Right renal cortex interstitium (tissue), 3 donors: ENCODE results near the gene DRC3. TPM values are rescaled to one million over a fixed set of nuclear protein-coding genes. Genes with fewer than 3 reads are reported as not detected.
A peak's percentile ranks its signal among the peaks of the same experiment; 100 is the strongest.

Experiments used
- DNase-seq, 3 donors: peaks; one replicate each; pipeline ENCODE4 v3.0.0-alpha.2; 2013; ENCODE audit warnings: low read depth in 3 of 3, low spot score in 2 of 3
- polyA plus RNA-seq, 3 donors: library from polyadenylated mRNA; unstranded; fragments of 120-200 nt; gene quantifications; one replicate each; pipeline ENCODE4 v1.2.1, GENCODE V29; 2013; ENCODE audit not compliant: insufficient read length in 3 of 3

Gene DRC3
- polyA plus RNA-seq, 3 donors, result 13.4 to 16.1 (median 14.5) TPM

DNA sequence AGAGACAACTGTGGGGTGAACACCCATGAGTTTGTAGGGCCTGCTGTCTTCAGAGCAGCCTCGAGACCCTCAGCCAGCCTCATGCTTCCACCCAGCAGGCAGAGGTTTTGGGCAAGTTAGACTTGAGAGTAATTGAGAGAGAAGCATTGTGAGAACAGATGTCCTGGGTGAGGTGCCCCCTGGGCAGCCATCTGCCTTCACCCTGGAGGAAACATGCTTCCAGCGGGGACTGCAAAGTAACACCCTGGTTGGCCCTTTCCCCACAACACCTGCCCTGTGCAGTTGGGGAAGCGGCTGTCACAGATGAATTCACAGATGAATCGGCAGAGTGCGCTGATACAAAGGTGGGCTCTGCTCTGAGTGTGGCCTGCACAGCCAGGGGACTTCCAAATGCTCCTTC, 42.9 kb downstream of the DRC3 start:
- DNase-seq, result no peak

DNA sequence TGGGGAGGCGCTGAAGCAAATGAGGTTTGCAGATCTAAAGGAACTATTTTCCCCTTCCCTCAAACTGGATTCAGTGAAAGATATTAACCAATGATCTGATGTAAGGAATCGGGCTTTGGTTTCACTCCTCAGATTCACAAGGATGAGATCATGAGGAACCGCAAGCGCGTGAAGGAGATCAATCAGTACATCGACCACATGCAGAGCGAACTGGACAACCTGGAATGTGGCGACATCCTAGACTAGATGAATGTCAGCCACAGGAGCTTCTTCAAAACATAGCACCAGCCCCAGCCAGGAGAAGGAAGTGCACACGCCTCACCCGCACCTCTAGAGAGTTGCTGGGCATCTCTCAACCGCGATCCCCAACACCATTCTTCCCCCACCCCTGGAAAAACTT, 43.8 kb downstream of the DRC3 start:
- no peak for DNase-seq

DNA sequence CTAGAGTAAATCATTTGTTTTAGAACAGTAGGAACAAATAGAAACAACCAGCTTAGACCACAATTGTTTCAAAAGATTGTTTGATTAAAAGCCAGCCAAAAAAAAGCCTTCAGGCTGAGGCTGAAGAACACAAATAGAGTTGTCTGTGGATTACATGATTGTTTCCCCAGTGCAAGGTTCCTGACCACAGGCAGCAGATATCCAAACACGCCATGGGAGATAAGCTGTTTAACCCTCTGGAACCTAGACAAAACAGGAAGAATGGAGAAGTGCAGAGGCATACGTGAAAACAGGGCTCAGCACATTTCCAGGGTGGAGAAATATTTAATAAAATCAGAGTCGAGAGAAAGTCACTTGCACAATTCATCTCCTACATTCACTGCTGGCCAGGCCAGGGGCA, 45.3 kb downstream of the DRC3 start:
- no peak for DNase-seq

DNA sequence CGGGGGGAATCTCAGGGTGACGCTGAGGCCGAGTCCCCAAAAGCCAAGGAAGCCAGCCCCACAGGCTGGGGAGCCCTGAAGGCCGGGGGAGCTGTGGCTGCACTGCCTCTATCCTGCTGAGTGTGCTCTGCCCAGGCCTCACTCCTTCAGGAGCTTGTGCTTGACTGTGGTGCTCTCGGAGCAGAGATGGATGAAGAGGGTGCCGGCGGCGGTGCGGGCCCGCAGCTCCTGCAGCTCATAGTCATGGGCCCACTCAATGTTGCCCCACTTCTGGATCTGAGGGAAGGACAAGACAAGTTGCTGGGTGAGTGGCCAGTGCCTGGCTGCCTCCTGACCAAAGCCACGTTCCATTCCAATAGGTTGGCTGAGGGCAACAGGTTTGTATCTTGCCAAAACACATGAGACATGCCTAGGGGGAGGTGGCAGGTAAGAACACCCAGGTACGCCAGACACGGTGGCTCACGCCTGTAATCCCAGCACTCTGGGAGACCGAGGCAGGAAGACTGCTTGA, 45.8 kb downstream of the DRC3 start:
- no peak for DNase-seq

DNA sequence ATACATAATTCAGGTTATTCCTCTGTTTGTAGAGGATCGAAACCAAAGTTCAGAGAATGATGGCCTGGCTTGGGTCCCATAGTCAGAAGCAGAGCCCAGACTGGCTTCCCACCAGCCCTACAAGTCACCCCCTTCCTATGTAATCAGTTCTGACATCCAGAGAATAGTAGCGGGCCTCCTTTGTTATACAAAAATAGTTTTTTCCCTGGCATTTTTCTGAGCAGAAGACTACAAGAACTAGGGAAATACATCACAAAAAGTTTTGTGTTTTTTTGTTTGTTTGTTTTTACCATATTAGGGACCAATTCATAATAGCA, 47.1 kb downstream of the DRC3 start:
- no peak for DNase-seq

DNA sequence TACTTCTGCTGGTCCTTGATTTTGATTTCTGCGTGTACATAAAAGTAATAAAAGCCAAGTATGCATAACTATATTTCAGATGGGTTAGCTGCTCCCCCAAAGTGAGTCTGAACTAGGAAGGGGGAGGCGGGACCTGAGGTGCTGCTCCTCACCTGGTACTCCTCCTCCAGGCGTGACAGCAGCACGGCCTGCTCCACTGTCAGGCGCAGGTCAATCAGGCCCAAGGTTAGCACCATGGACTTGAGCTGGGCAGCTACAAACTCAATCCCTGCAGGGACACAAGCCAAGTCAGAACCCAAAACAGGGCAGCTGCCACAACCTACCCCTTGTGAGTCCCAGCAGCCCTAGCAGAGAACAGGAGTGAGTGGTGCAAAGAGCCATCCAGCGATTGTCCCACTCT, 48.3 kb downstream of the DRC3 start:
- no peak for DNase-seq

DNA sequence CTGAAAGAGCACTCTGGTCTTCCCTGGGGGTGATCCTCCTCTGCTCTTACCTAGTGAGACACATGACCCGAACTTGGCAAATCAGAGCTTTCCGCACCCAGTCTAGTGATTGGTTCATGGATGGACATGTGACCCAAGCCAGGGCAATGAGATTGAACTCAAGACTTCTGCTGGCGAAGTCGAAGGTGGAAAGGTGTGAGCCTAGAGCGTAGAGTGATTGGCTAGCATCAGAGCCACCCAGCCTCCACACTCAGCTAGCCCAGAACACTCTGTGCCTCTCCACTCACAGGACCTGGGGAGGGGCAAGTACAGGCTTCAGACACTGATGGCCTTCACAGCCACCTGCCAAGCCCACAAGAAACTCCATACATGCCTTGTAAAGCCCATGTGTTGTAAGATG, 48.7 kb downstream of the DRC3 start:
- no peak for DNase-seq

DNA sequence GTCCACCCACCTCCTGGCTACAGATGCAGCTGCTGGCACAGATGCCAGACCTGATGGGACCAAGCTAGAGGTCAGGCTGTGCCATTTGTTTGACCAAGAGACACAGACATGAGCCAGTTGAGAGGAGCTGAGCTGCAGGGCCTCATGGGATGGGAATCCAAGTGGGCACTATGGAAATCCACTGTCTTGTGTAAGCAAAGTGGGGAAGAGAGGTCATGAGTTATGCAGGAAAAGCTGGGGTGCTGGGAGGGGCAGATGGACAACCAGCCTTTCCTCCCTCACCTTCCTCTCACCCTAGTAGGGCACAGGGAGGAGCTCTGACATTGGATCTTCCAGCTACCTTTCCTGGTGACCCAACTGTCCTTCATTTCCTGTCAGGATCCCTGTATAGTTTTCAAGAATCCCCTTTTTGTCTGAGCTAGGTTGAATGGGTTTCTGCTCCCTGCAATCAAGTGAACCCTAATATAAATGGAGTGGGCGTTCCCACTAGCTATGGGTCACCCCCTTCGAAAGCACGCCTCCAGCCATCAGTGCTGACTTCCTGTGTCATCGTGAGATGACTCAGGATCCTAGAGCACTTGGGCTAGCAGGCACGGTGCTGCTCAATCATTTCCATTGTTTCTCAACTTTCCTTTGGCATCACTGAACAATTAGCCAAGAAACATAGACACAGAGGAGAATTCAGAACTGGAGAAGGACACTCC, 52.7 kb downstream of the DRC3 start:
- DNase-seq, result no peak

DNA sequence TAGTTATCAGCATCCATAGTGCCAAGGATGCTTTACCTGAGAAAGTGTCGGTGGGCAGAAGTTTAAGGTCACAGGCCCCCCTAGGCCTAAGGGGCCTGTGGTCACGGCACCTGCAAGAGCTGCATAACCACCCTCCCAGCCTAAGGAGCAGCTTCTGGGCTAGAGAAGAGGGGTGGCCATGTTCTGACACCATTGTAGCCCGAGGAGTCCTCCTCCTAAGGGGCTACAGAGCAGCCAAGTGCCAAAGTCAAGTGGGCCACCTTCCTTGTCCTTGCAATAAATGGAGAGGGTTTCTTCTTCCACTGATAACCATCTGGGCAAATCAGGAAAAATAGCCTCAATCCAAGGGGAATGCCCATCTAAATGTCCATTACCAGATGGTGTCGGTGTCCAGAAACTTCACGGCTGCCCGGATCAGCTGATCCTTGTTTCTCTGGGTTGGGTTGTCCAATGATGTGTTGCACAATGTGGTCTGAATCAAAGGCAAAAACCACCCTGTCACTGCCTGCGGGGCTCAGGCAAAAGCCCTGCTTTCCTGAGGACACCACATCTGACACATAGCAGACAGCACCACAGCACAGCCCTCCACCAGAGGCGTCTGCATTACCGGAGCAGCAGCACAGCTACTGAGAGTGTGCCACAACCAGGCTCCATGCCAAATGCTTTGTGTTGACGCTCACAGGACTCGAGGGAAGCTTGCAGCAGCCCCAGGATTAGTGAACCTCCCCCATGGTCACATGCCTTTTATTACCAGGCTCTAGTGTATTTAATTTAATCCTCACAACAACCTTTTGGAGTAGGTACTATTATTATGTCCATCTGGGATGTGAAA, 53.5 kb downstream of the DRC3 start:
- DNase-seq, result no peak

DNA sequence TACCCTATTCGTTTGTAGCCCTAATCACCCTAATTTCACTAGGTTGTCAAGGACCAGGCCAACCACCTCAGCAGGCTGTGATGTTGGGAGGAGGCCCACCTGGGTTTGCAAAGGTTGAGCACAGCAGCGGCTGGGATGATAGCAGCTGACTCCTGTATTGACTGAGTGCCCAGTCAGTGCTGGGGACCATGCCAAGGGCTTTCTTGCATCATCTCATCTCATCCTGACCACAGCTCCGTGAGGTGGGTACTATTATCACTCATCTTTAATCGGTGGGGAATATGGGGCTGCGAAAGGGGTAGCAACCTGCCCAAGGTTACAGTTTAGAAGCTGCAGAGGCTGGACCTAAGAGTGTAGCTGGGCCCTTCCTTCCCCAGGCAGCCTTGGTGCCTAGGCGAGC, 54.6 kb downstream of the DRC3 start:
- DNase-seq, result no peak

DNA sequence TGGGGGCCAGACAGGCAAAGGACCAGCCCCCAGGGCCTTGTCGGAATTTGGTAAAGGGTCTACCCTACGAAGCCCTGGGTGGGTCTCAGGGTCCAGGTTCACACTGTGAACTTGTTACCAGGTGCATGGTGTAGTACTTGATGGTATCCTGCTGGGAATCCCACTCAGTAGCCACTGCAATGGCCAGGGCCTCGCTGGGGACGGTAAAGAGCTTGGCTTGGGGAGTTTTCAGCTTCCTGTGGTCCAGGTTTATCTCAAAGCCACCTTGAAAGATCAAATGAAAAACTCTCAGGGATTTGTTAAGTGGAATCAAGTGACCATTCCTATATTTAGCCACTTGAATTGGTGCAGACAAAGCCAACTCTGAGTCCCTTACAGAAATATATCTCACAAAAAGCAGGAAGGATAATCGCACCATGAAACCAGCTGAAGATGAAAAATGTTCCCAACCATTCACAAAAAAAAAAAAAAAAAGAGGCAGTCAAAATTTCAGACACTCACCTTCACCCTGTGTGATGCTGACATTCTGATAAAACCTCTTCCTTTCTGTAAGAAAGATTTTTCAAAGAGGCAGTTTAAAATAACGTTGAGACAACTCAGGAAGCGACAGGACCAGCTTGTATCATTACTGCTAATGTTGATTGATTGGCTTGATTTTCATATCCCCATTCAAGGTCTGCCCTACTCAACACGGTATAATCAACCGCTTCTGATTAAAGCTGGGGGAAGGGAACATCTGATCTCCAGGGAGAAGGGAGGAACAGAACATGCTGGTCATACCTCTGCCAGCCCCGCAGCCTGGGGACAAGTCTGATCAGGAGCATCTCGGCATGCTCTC, 55.7 kb downstream of the DRC3 start:
- no peak for DNase-seq

DNA sequence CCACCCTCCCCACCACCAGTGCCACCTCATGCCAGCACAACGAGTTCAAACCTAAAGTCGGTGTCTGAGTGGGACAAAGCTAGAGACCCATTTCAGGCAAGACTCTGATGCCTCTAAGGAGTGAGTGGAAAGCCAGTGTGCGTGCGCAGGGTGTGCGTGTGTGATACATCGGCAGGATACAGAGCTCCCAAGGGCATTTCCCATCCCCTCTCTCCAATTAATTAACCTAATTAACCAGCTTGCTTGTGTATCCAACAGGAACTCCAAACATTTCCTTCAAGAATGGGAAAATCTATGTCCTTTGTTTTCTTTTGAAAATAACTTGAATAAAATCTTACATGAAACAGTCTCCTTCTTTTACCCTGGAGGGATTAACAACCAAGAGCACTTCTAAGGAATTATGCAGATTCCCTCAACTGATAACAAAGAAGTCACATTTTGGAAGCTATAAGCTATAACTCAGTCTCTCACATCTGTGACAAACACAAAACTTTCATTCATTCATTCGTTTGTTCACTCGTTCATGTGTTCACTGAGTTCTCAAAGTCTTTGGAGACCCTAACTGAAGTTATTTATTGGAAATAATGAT, 56.4 kb downstream of the DRC3 start:
- DNase-seq, result no peak

DNA sequence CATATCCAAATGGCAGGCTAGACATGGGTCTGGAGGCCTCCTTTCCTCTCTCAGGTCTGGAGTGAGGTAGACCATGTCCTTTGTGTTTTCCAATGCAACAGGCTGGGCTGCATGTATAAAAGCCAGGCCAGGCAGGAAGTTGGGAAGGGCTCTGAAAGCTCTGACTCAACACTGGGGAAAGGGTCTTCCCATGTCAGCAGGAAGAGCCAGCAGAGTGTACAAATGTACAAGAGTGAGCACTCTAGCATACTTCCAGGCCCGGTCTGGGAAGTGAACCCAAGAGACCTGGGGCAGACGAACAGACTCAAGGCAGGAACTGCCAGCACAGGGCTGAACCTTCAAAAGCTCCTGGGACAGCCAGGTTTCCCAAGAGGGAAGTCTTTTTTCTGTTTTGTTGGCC, 59.3 kb downstream of the DRC3 start:
- no peak for DNase-seq

DNA sequence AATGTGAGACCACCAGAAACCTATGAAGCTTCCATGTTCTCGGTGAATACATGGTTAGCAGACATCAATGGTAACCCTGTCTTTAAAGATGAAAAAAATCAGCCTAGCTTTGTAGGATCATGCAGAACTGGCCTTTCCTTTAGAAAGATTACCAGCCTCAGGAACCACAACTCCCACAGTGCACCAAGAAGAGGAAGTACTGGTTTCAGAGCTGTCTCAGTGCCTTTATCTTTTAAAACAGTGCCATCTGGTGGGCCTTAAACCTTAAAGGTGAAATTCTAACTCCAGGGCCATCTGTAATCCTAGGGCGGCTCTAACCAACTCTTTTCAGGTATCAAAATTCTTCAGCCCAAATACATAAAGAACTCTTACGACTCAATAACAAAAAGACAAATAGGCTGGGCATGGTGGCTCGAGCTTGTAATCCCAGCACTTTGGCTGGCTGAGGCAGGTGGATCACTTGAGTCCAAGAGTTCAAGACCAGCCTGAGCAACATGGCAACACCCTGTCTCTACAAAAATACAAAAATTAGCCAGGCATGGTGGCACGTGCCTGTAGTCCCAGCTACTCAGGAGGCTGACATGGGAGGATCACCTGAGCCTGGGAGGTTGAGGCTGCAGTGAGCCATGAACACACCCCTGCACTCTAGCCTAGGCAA, 60.9 kb downstream of the DRC3 start:
- DNase-seq, result peak; percentile 45 to 72 (median 72)

DNA sequence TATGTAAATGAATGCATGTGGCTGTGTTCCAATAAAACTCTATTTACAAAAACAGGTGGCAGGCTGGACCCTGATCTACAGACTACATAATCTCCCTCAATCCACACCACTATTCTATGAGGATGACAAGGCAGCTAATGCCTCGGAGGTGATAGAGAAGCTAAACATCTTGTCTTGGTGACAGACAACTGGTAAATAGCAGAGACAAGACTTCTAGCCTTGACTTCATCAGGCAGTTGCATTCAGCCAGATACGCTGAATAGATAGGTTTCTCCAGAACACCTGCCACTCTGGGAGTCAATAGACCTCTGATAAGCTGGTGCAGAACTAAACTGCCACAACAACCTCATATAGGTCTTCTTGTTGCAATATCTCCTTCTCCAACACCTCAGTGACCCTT, 63.0 kb downstream of the DRC3 start:
- no peak for DNase-seq

DNA sequence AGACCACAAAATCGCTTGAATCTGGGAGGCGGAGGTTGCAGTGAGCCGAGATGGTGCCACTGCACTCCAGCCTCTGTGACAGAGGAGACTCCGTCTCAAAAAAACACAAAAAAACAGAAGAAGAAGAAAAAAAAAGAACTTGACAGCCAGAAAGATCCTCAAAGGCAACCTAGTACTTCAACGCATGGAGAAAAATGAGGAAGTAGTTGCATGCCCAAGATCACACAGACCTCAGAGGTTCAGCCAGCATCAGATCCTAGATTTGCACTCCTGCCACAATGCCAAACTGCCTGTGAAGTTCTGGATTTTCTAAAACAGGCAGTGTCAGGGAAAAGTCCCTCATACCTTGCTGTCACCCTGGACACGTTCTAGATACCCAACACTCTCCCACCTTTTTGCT, 64.8 kb downstream of the DRC3 start:
- DNase-seq, result no peak

DNA sequence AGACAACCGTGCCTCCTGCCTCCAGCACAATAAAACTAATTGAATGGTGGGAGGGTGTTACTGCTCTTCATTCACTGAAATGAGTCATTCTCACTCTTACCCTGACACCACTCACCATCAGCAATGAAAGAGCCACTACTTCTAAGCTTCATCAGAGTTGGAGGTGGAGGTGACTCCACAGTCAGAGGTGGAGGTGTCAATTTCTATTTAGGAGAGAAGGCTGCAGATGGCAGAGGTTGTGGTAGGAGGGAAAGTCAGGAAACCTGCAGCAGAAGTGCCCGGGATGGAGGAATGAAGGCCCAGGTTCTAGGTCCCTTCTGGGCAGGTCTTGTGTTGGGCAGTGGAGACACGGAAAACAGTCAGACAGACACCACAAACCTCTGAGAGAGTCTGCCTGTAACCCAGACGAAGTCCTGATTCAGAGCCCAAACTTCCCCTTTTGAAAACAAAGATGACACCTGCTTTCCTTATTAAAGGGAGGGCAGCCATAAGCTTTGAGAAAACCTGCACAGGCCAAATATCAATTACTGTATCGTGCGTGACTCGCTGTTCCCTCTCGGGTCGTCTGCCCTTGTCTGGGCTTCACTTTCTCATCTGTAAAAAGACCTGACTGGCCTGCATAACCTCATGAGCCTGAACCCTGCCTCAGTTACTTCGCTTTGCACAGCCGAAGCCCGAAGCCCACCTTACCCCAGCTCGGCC, 65.6 kb downstream of the DRC3 start:
- DNase-seq, result no peak

DNA sequence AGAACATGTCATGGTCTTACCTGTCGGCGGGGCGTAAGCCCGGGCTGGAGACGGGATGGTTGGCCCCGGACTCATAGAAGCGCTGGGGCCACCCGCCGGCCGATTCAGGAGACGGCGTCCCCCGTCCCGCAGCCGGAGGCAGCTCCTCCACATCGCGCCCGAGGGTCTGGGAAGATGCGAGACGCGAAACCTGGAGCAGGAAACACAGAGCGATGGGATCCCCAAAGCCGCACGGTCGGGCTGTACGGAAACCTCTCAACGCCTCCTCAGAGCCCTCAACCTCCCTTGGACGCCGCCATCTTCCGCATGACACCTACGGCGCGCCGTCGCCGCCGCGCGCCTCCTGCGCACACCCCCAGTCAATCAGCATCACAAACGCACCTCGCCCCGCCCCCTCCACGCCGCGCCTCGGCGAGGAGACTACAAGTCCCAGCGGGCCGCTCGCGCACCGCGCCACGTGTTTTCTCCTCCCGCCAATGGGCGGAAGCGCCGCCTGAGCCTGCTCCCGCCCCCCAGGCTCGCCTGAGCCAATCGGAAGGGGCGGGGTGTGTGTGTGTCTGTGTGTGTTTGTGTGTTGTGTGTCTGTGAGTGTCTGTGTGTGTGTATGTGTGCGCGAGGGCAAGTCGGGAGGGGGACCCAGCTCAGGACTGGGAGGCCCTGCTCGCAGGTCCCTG, 66.3 kb downstream of the DRC3 start, which contains the start of the genes ATPAF2 and GID4:
TSS of gene ATPAF2 (minus strand) at position 308 of the 674 bp plus-strand sequence. CDS start at position 153, 155 bp downstream.
TSS of gene GID4 (plus strand) at position 548 of the 674 bp plus-strand sequence. CDS start at position 605, 57 bp downstream.
- peak; percentile 92 to 98 (median 98) for DNase-seq
